PC-3 (cell line): Measurements from ENCODE around the gene UBXN2A. TPM values are rescaled to one million over a fixed set of nuclear protein-coding genes. Genes with fewer than 3 reads are reported as not detected.
"Not testable (repeated sequence)": the region's sequence is repeated elsewhere in the genome, so short reads cannot be mapped to it uniquely, and the experiment has no call there.

Source experiments
- ATAC-seq: fragments of 200-7000 bp; cut with Tn5 transposase; 2 replicates; pipeline ENCODE4 v1.9.1; 2020; ENCODE audit warnings: mild to moderate bottlenecking, moderate library complexity
- BruUV-seq: library from RNA; stranded (reverse); fragments of 400-500 nt; replicated peaks from 2 replicates; lab custom pipeline; 2021; lab: Mats Ljungman, UMichigan
- CTCF ChIA-PET: fragments of 300-600 bp; sonication (Branson Sonifier 250); formaldehyde crosslinking; loops from one replicate; lab custom pipeline; 2022; ENCODE audit warnings: antibody characterized with exemption; lab: Charles Lee
- POLR2A ChIA-PET: fragments of 300-600 bp; sonication (Branson Sonifier 250); formaldehyde crosslinking; loops from one replicate; lab custom pipeline; 2022; ENCODE audit warnings: antibody characterized with exemption; ENCODE audit not compliant: unreplicated experiment; lab: Charles Lee
- DNase-seq: peaks from one replicate; pipeline ENCODE4 v3.0.0-alpha.2; 2015
- H2AFZ ChIP-seq: fragments of 300-600 bp; sonication (generic); 2 replicates; pipeline ENCODE4 v1.6.0; 2016; ENCODE audit warnings: antibody characterized with exemption, low read length
- H3F3A ChIP-seq: fragments of 300-600 bp; sonication (generic); one replicate; pipeline ENCODE4 v1.6.0; 2017; ENCODE audit warnings: antibody characterized with exemption, low read length, control low read depth, mild to moderate bottlenecking; ENCODE audit not compliant: unreplicated experiment
- H3K27ac ChIP-seq: fragments of 300-600 bp; sonication (generic); 2 replicates; pipeline ENCODE4 v1.5.1; 2016; ENCODE audit warnings: mild to moderate bottlenecking, low read length
- H3K27me3 ChIP-seq: fragments of 300-600 bp; sonication (generic); 2 replicates; pipeline ENCODE4 v1.6.1; 2016; ENCODE audit warnings: low read length, mixed read lengths
- H3K36me3 ChIP-seq: fragments of 300-600 bp; sonication (generic); 2 replicates; pipeline ENCODE4 v1.6.1; 2016; ENCODE audit warnings: low read depth, mixed run types, low read length, mixed read lengths
- H3K4me1 ChIP-seq: fragments of 300-600 bp; sonication (generic); 2 replicates; pipeline ENCODE4 v1.5.1; 2016; ENCODE audit warnings: low read length; ENCODE audit not compliant: insufficient read depth
- H3K4me2 ChIP-seq: fragments of 300-600 bp; sonication (generic); 2 replicates; pipeline ENCODE4 v1.6.0; 2016; ENCODE audit warnings: low read length
- H3K4me3 ChIP-seq: fragments of 300-600 bp; sonication (generic); 2 replicates; pipeline ENCODE4 v1.5.1; 2016; ENCODE audit warnings: mild to moderate bottlenecking, low read length, mixed read lengths
- H3K79me2 ChIP-seq: fragments of 300-600 bp; sonication (generic); 2 replicates; pipeline ENCODE4 v1.6.1; 2017; ENCODE audit warnings: low read length, mixed read lengths
- H3K9ac ChIP-seq: fragments of 300-600 bp; sonication (generic); 2 replicates; pipeline ENCODE4 v1.6.0; 2016; ENCODE audit warnings: mild to moderate bottlenecking, low read length
- H3K9me2 ChIP-seq: fragments of 300-600 bp; sonication (generic); replicated peaks from 2 replicates; pipeline ENCODE4 v1.6.1; 2016; ENCODE audit warnings: mixed run types, low read length, mixed read lengths
- H3K9me3 ChIP-seq: fragments of 300-600 bp; sonication (generic); 2 replicates; pipeline ENCODE4 v1.6.1; 2016; ENCODE audit warnings: low read length, mixed read lengths
- H4K20me1 ChIP-seq: fragments of 300-600 bp; sonication (generic); 2 replicates; pipeline ENCODE4 v1.6.1; 2016; ENCODE audit warnings: low read length, mixed read lengths
- EZH2 ChIP-seq: fragments of 300-600 bp; sonication (generic); IDR thresholded peaks from one replicate; pipeline ENCODE4 v1.6.1; 2017; ENCODE audit warnings: antibody characterized with exemption, mild to moderate bottlenecking, low read length; ENCODE audit not compliant: unreplicated experiment
- EZH2phosphoT487 ChIP-seq: fragments of 300-600 bp; sonication (generic); IDR thresholded peaks from 2 replicates; pipeline ENCODE4 v1.6.1; 2018; ENCODE audit warnings: mild to moderate bottlenecking, antibody characterized with exemption, low read length, borderline replicate concordance
- intact Hi-C: fragments of 100-400 bp; cut with micrococcal nuclease; formaldehyde crosslinking; loops from 2 replicates; pipeline ENCODE4 v1.9.0; 2023
- total RNA-seq: library from RNA; depleted of rRNA; stranded (reverse); fragments of >200 nt; gene quantifications from 2 replicates; pipeline ENCODE4 v1.2.3, GENCODE V29; 2014
- TF ChIP-seq, protein P1 (sequence below): fragments of 300-600 bp; sonication (generic); conservative IDR thresholded peaks from 2 replicates; pipeline ENCODE4 v1.5.1; 2017; ENCODE audit warnings: antibody characterized with exemption, low read depth, mild to moderate bottlenecking, low read length

The UBXN2A gene
- total RNA-seq, 1 experiment from 2014 or later = 15.4 TPM

DNA sequence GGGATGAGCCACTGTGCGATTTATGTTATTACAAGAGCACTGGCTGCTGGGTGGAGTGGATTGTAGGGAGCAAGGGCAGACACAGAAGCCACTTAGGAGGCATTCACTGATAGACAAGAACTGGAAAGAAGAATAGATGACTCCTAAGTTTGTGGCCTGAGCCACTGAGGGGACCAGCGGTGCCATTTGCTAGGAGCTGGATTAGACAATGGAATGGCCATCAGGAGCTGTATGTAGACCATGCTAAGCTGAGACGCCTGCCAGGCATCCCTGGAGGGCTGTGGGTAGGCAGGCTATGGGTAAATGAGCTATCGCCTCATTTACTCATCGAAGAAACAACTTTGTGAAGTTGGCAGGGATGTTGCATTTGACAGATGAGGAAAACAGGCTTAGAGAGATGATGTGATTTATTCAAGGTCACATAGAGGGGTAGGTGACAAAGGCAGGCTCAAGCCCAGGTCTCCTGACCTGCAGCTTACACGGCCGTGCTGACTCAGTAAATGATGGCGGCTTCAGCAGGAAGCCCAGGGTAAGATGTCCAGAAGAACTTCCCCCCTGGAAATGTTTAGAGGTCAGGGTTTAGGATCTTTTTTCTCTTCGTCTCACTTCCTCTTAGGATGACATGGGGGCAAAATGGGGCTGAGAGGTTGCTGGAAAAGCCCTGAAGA is 72.4 kb downstream of the UBXN2A start:
- Histone ChIP-seq H3K79me2 (no peaks in the 10 kb centered on the region), H3K9me2 (no peaks in the 10 kb centered on the region), H3K27ac (no peak overlapping the region), H3K9me3 (no peaks in the 10 kb centered on the region), H3K4me1 (peaks cover 41% of the 10 kb centered on the region), H4K20me1 (no peaks in the 10 kb centered on the region), H3K27me3 (no peaks in the 10 kb centered on the region), H3F3A (no peaks in the 10 kb centered on the region), H2AFZ (no peak overlapping the region), H3K36me3 (no peaks in the 10 kb centered on the region), H3K4me2 (no peak overlapping the region), H3K9ac (no peak overlapping the region), H3K4me3 (no peak overlapping the region)
- intact Hi-C loops = no loop called here
- DNase-seq (no peak), ATAC-seq (no peak)
- ChIA-PET CTCF (no interaction called here), POLR2A (no interaction called here)
- no TSS peak for BruUV-seq
- no peak for TF ChIP-seq EZH2
- no peak for TF ChIP-seq EZH2phosphoT487
- TF ChIP-seq, protein P1, sequence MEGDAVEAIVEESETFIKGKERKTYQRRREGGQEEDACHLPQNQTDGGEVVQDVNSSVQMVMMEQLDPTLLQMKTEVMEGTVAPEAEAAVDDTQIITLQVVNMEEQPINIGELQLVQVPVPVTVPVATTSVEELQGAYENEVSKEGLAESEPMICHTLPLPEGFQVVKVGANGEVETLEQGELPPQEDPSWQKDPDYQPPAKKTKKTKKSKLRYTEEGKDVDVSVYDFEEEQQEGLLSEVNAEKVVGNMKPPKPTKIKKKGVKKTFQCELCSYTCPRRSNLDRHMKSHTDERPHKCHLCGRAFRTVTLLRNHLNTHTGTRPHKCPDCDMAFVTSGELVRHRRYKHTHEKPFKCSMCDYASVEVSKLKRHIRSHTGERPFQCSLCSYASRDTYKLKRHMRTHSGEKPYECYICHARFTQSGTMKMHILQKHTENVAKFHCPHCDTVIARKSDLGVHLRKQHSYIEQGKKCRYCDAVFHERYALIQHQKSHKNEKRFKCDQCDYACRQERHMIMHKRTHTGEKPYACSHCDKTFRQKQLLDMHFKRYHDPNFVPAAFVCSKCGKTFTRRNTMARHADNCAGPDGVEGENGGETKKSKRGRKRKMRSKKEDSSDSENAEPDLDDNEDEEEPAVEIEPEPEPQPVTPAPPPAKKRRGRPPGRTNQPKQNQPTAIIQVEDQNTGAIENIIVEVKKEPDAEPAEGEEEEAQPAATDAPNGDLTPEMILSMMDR = no peak

DNA sequence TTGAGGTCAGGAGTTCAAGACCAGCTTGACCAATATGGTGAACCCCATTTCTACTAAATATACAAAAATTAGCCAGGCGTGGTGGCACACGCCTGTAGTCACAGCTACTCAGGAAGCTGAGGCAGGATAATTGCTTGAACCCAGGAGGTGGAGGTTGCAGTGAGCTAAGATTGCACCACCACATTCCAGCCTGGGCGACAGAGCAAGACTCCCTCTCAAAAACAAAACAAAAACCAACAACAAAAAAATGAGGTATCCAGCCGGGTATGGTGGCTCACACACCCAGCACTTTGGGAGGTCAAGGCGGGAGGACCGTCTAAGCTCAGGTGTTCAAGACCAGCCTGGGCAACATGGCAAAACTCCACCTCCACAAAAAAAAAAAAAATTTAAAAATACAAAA is 74.6 kb downstream of the UBXN2A start:
- H3K9me3 ChIP-seq, H4K20me1 ChIP-seq, H3K4me3 ChIP-seq, H3K36me3 ChIP-seq, H2AFZ ChIP-seq, BruUV-seq, H3K9me2 ChIP-seq, DNase-seq, H3K27me3 ChIP-seq, H3K79me2 ChIP-seq, H3K9ac ChIP-seq, ATAC-seq, H3F3A ChIP-seq: not testable (repeated sequence)
- peaks cover 41% of the 10 kb centered on the region for H3K4me1 ChIP-seq
- ChIA-PET CTCF (interaction anchor here (1.0 kb wide), 1 partner anchor 62 kb away, joined by 3 read pairs; no protein-coding TSS in a partner anchor), POLR2A (interaction anchor here (0.5 to 0.9 kb wide), 4 partner anchors 19 to 70 kb away, joined by 3 to 14 read pairs (median 5); partner anchors contain the start of gene SF3B6)
- peak overlapping the region; percentile 63 for H3K27ac ChIP-seq
- peak overlapping the region; percentile 29 for H3K4me2 ChIP-seq
- intact Hi-C loops = loop anchor here (1.0 kb wide), 2 partner anchors 32 to 61 kb away; partner anchors contain the start of genes SF3B6 and WDCP

DNA sequence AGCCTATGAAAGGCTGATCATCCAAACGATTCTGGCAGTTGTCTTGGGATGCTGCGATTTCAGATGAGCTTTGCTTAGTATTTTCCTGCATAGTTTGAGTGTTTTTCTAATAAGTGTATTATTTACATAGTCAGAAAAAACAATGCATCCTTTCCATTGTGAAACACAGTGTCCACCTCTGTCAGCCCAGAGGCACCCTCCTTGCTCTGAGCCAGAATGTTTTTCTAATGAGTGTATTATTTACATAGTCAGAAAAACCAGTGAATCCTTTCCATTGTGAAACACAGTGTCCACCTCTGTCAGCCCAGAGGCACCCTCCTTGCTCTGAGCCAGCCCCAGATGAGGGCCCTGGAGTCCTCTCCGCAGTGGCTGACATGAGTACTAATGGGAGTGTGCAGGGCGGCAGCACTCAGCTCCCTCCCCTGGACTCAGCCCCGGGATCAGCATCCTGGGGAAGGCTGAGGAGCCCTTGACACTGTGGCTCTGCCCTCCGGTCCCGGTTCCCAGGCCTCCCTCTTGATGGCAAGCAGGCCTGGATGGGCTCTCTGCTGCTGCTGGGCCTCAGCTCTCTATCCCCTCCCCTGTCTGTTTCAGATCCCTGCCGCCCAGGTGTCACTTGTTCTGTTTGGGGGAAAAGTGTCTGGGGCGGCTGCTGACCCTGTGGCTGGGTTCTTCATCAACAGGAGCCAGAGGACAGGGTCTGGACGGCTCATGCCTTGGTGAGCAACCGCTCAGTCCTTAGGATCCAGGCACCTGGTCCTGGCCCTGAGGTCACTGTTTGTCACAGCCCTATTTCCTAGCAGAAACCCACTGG is 75.5 kb downstream of the UBXN2A start:
- DNase-seq (peak; percentile 98), ATAC-seq (peak; percentile 94)
- Histone ChIP-seq H2AFZ (peak overlapping the region; percentile 19; the same call in 1 of the 2 replicates), H3F3A (no peaks in the 10 kb centered on the region), H3K4me1 (peaks cover 46% of the 10 kb centered on the region), H3K4me3 (no peak overlapping the region), H3K4me2 (peak overlapping the region; percentile 44), H3K36me3 (no peaks in the 10 kb centered on the region), H3K79me2 (no peaks in the 10 kb centered on the region), H3K9ac (peak overlapping the region; percentile 11; the same call in 1 of the 2 replicates), H3K27me3 (no peaks in the 10 kb centered on the region), H4K20me1 (no peaks in the 10 kb centered on the region), H3K9me3 (no peaks in the 10 kb centered on the region), H3K27ac (peak overlapping the region; percentile 79), H3K9me2 (no peaks in the 10 kb centered on the region)
- TF ChIP-seq EZH2 (no peak), EZH2phosphoT487 (no peak)
- TF ChIP-seq, protein P1 = no peak
- POLR2A ChIA-PET = interaction anchor here (0.5 to 0.9 kb wide), 4 partner anchors 18 to 70 kb away, joined by 3 to 14 read pairs (median 5); partner anchors contain the start of gene SF3B6
- CTCF ChIA-PET = interaction anchor here (1.0 kb wide), 1 partner anchor 61 kb away, joined by 3 read pairs; no protein-coding TSS in a partner anchor
- intact Hi-C loops = loop anchor here (1.0 kb wide), 2 partner anchors 32 to 61 kb away; partner anchors contain the start of genes SF3B6 and WDCP
- TSS peak; percentile 88 for BruUV-seq
